CD4-positive, CD25-positive, alpha-beta regulatory T cell (primary cell): ENCODE data around the gene TMEM151A. TPM values are rescaled to one million over a fixed set of nuclear protein-coding genes. Genes with fewer than 3 reads are reported as not detected.

Experiments
- ATAC-seq, 2 donors: fragments of 150-1000 bp; cut with Tn5 transposase; one replicate each; pipeline ENCODE4 v1.10.0; 2021; ENCODE audit warnings: low read depth in 2 of 2, moderate number of reproducible peaks in 2 of 2, moderate library complexity in 1 of 2
- DNase-seq, 3 donors: peaks; one replicate each; pipeline versions ENCODE4 v3.0.0 to v3.0.0-alpha.2; 2012 to 2022; ENCODE audit warnings: mixed read lengths in 1 of 3
- H3K27ac ChIP-seq: one replicate; pipeline ENCODE4 v1.7.0; 2013; ENCODE audit warnings: mild to moderate bottlenecking, low read length; ENCODE audit not compliant: insufficient read depth, poor library complexity, severe bottlenecking
- H3K27me3 ChIP-seq: one replicate; pipeline ENCODE4 v1.7.0; 2013; ENCODE audit warnings: low read length; ENCODE audit not compliant: control insufficient read depth, insufficient read depth
- H3K36me3 ChIP-seq: one replicate; pipeline ENCODE4 v1.7.0; 2013; ENCODE audit warnings: mild to moderate bottlenecking, low read length, moderate library complexity; ENCODE audit not compliant: control insufficient read depth, insufficient read depth
- H3K4me1 ChIP-seq: 2 replicates; pipeline ENCODE4 v1.7.0; 2013; ENCODE audit warnings: mild to moderate bottlenecking, low read length; ENCODE audit not compliant: insufficient read depth, control insufficient read depth, poor library complexity, severe bottlenecking
- H3K4me3 ChIP-seq: one replicate; pipeline ENCODE4 v1.7.0; 2013; ENCODE audit warnings: low read depth, mild to moderate bottlenecking, low read length, moderate library complexity
- H3K9me3 ChIP-seq, 2 experiments: 1 replicate in 1 of 2; 2 replicates in 1 of 2; pipeline ENCODE4 v1.7.0; 2013; ENCODE audit warnings: low read length in 2 of 2, mild to moderate bottlenecking in 1 of 2, moderate library complexity in 1 of 2; ENCODE audit not compliant: control insufficient read depth in 2 of 2
- H3K27ac Mint-ChIP-seq, 3 donors: one replicate each; pipeline ENCODE4 v1.8.0; 2020 to 2022; ENCODE audit warnings: mild to moderate bottlenecking in 3 of 3, mixed read lengths in 3 of 3, moderate library complexity in 2 of 3
- H3K27me3 Mint-ChIP-seq: one replicate; pipeline ENCODE4 v1.8.0; 2022; ENCODE audit warnings: mild to moderate bottlenecking, mixed read lengths
- H3K36me3 Mint-ChIP-seq: one replicate; pipeline ENCODE4 v1.8.0; 2020; ENCODE audit warnings: mixed read lengths
- H3K4me1 Mint-ChIP-seq, 4 donors: one replicate each; pipeline ENCODE4 v1.8.0; 2020 to 2022; ENCODE audit warnings: mixed read lengths in 4 of 4, mild to moderate bottlenecking in 1 of 4
- H3K4me3 Mint-ChIP-seq, 4 donors: one replicate each; pipeline ENCODE4 v1.8.0; 2020 to 2022; ENCODE audit warnings: mild to moderate bottlenecking in 4 of 4, mixed read lengths in 4 of 4, moderate library complexity in 3 of 4
- H3K9me3 Mint-ChIP-seq, 7 donors: one replicate each; pipeline ENCODE4 v1.8.0; 2020 to 2022; ENCODE audit warnings: mixed read lengths in 7 of 7, mild to moderate bottlenecking in 3 of 7, moderate library complexity in 2 of 7
- polyA plus RNA-seq, 4 donors: library from polyadenylated mRNA; unstranded; fragments of 300-500 nt; fragmentation: Illumina TruSeq; gene quantifications; one replicate each; pipeline ENCODE4 v1.2.3, GENCODE V29; 2021
- total RNA-seq: library from RNA; stranded (reverse); gene quantifications from one replicate; pipeline ENCODE4 v1.2.3, GENCODE V29; 2022

TMEM151A gene
- total and polyA plus RNA-seq, 5 donors from 2014 or later: not detected

DNA sequence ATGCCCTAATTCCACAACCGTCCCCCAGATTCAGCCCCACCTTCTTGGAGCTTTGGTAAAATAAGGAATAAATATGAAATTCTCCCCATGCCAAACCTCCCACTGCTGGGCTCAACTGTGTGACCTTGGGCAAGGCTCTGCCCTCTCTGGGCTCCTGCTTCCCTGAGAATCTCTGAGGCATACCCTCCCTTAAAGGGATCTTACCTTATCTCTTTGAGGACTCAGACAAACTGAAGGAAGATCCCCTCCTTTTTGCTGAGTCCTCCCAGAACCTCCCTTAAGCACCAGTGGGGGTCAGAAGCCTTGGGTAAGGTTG is 22.4 kb downstream of the TMEM151A start:
- Mint-ChIP-seq H3K4me3 (peak overlapping the region in 3 of 4 donors; percentile 64 to 82 (median 69)), H3K27me3 (peaks cover 6% of the 10 kb centered on the region), H3K4me1 (peaks cover 0 to 50% (median 15%) of the 10 kb centered on the region in 4 donors), H3K36me3 (no peaks in the 10 kb centered on the region), H3K9me3 (peaks cover 0 to 4% (median 0%) of the 10 kb centered on the region in 7 donors), H3K27ac (peak overlapping the region; percentile 67 to 88 (median 74))
- H3K36me3 ChIP-seq: no peaks in the 10 kb centered on the region
- no peaks in the 10 kb centered on the region for H3K27me3 ChIP-seq
- H3K9me3 ChIP-seq: no peaks in the 10 kb centered on the region
- no peak for DNase-seq
- no peak overlapping the region for H3K4me3 ChIP-seq
- peak overlapping the region; percentile 41 for H3K27ac ChIP-seq
- peaks cover 49% of the 10 kb centered on the region for H3K4me1 ChIP-seq
- no peak for ATAC-seq

GRCh38 chr11:66314561-66315497 is 23.1 kb downstream of the TMEM151A start:
- H3K27ac Mint-ChIP-seq: peak overlapping the region; percentile 85 to 98 (median 88)
- Histone ChIP-seq H3K27ac (peak overlapping the region; percentile 5), H3K9me3 (no peaks in the 10 kb centered on the region), H3K4me3 (no peak overlapping the region), H3K27me3 (no peaks in the 10 kb centered on the region), H3K4me1 (peaks cover 54% of the 10 kb centered on the region), H3K36me3 (no peaks in the 10 kb centered on the region)
- no peaks in the 10 kb centered on the region for H3K36me3 Mint-ChIP-seq
- H3K9me3 Mint-ChIP-seq: peaks cover 0 to 4% (median 0%) of the 10 kb centered on the region in 7 donors
- H3K27me3 Mint-ChIP-seq: peaks cover 6% of the 10 kb centered on the region
- peak overlapping the region in 3 of 4 donors; percentile 51 to 82 (median 69) for H3K4me3 Mint-ChIP-seq
- no peak for ATAC-seq
- DNase-seq: no peak
- H3K4me1 Mint-ChIP-seq: peaks cover 0 to 57% (median 16%) of the 10 kb centered on the region in 4 donors

GRCh38 chr11:66315498-66315885 is 23.8 kb downstream of the TMEM151A start:
- peaks cover 54% of the 10 kb centered on the region for H3K4me1 ChIP-seq
- ATAC-seq: no peak
- H3K4me1 Mint-ChIP-seq: peaks cover 0 to 63% (median 18%) of the 10 kb centered on the region in 4 donors
- H3K9me3 Mint-ChIP-seq: peaks cover 0 to 7% (median 0%) of the 10 kb centered on the region in 7 donors
- no peaks in the 10 kb centered on the region for H3K36me3 Mint-ChIP-seq
- peak overlapping the region; percentile 77 to 98 (median 85) for H3K27ac Mint-ChIP-seq
- no peaks in the 10 kb centered on the region for H3K36me3 ChIP-seq
- no peak overlapping the region for H3K27ac ChIP-seq
- no peaks in the 10 kb centered on the region for H3K9me3 ChIP-seq
- H3K4me3 ChIP-seq: no peak overlapping the region
- H3K27me3 Mint-ChIP-seq: peaks cover 6% of the 10 kb centered on the region
- peak overlapping the region in 3 of 4 donors; percentile 49 to 63 (median 51) for H3K4me3 Mint-ChIP-seq
- DNase-seq: no peak
- H3K27me3 ChIP-seq: no peaks in the 10 kb centered on the region

DNA sequence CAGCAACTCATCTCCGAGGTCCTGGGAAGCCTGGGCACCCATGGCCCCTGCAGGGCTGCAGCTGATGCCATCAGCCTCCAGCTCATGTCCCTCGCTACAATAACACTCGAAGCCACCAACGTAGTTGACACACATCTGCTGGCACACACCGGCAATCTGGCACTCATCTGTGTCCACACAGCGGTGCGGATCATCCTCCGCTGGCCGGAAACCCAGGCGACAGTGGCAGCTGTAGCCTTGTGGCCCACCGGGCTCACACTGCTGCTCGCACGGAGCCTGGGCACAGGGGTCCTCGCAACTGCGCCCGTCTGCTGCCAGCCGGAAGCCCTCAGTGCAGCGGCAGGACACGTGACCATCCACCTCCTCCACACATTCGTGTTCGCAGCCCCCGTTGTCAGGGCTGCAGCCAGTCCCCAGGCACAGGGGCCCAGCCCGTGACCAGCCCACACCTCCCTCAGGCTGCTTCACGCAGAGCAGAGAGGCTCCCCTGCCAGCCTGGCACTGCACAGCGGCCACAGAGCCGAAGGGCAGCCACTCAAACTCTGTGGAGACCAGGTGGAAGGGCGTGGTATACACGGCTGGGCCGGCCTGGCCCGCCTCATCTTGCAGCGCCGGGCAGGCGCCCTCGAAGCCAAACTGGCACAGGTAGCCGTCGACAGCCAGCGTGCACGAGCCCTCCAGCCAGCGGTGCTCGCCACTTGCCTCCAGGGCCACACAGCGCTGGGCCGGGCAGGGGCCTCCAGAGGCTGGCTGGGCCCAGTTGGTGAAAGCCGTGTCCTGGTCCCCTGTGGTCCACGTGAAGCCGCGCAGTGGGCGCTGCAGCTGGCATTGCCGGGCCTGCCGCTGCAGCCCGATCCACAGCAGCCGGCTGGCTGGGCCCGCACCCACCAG is 24.5 kb downstream of the TMEM151A start:
- H3K4me1 Mint-ChIP-seq: peaks cover 0 to 63% (median 18%) of the 10 kb centered on the region in 4 donors
- no peak for DNase-seq
- H3K27me3 Mint-ChIP-seq: no peaks in the 10 kb centered on the region

DNA sequence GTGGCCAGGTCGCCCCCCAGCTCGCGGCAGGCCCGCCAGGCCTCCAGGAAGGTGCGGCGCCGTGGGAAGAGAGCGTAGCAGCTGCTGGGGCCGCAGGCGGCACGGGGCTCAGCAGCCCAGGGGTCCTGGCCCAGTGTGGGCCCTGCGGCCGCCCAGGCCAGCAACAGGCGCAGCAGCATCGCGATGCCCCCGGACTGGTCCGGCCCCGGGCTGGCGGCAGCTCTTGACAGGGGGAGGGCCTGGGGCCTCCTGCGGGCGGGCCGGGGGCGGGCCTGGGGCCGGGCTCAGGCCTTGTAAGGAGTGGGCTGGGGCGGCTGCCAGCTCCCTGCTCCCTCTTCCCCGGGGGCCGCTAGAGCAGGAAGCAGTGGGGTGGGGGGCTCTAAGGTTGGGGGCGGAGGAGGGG is 25.2 kb downstream of the TMEM151A start, which contains the start of gene CD248:
CD248 (minus strand) TSS at position 196 of the 403 bp plus-strand sequence; CDS start at position 179, 17 bp downstream.
- no peak within 1 kb of the TSS for H3K4me3 ChIP-seq
- Mint-ChIP-seq H3K27ac (peak within 1 kb of the TSS; percentile 95 to 98 (median 96)), H3K9me3 (peaks cover 0 to 7% (median 1%) of the 10 kb centered on the region in 7 donors), H3K4me3 (peak within 1 kb of the TSS in 3 of 4 donors; percentile 57 to 74 (median 62)), H3K4me1 (peaks cover 0 to 63% (median 18%) of the 10 kb centered on the region in 4 donors), H3K27me3 (no peaks in the 10 kb centered on the region), H3K36me3 (no peaks in the 10 kb centered on the region)
- no peaks in the 10 kb centered on the region for H3K27me3 ChIP-seq
- H3K27ac ChIP-seq: peak within 1 kb of the TSS; percentile 82
- H3K4me1 ChIP-seq: peaks cover 49% of the 10 kb centered on the region
- ATAC-seq (no peak), DNase-seq (no peak)
- no peaks in the 10 kb centered on the region for H3K9me3 ChIP-seq
- no peaks in the 10 kb centered on the region for H3K36me3 ChIP-seq

More for the DNA sequence above, 24.5 kb downstream of the TMEM151A start:
- Histone ChIP-seq H3K9me3 (no peaks in the 10 kb centered on the region), H3K4me3 (no peak overlapping the region), H3K27ac (peak overlapping the region; percentile 82), H3K36me3 (no peaks in the 10 kb centered on the region), H3K4me1 (peaks cover 54% of the 10 kb centered on the region), H3K27me3 (no peaks in the 10 kb centered on the region)
- Mint-ChIP-seq H3K9me3 (peaks cover 0 to 7% (median 1%) of the 10 kb centered on the region in 7 donors), H3K4me3 (peak overlapping the region in 2 of 4 donors; percentile 49 to 62), H3K36me3 (no peaks in the 10 kb centered on the region), H3K27ac (peak overlapping the region; percentile 77 to 98 (median 85))
- no peak for ATAC-seq

GRCh38 chr11:66317322-66317722 is 25.6 kb downstream of the TMEM151A start:
- Mint-ChIP-seq H3K36me3 (no peaks in the 10 kb centered on the region), H3K9me3 (peaks cover 0 to 7% (median 1%) of the 10 kb centered on the region in 7 donors), H3K4me3 (peak overlapping the region in 3 of 4 donors; percentile 57 to 74 (median 62)), H3K4me1 (peaks cover 0 to 64% (median 18%) of the 10 kb centered on the region in 4 donors), H3K27ac (peak overlapping the region in 2 of 3 donors; percentile 95 to 96), H3K27me3 (no peaks in the 10 kb centered on the region)
- Histone ChIP-seq H3K27me3 (no peaks in the 10 kb centered on the region), H3K27ac (peak overlapping the region; percentile 82), H3K9me3 (no peaks in the 10 kb centered on the region), H3K4me1 (peaks cover 46% of the 10 kb centered on the region), H3K36me3 (no peaks in the 10 kb centered on the region), H3K4me3 (no peak overlapping the region)
- DNase-seq (peak in 2 of 3 donors; percentile 20 to 37), ATAC-seq (no peak)
